MM.1S (cell line): ENCODE measurements around the gene PGS1.

Experiments
- DNase-seq: peaks from one replicate; pipeline ENCODE4 v3.0.0-alpha.2; 2015
- H2AFZ ChIP-seq: fragments of 300-600 bp; sonication (generic); 2 replicates; pipeline ENCODE4 v1.6.0; 2016; ENCODE audit warnings: antibody characterized with exemption, low read length
- H3F3A ChIP-seq: fragments of 300-600 bp; sonication (generic); 2 replicates; pipeline ENCODE4 v1.6.1; 2016; ENCODE audit warnings: mild to moderate bottlenecking, antibody characterized with exemption, low read length, moderate library complexity, mixed read lengths; ENCODE audit not compliant: insufficient read depth
- H3K27ac ChIP-seq: fragments of 300-600 bp; sonication (generic); 2 replicates; pipeline ENCODE4 v1.5.1; 2016; ENCODE audit warnings: mild to moderate bottlenecking, low read length
- H3K27me3 ChIP-seq: fragments of 300-600 bp; sonication (generic); replicated peaks from 2 replicates; pipeline ENCODE4 v1.6.0; 2016; ENCODE audit warnings: low read length; ENCODE audit not compliant: insufficient read depth
- H3K36me3 ChIP-seq: fragments of 300-600 bp; sonication (generic); replicated peaks from 2 replicates; pipeline ENCODE4 v1.6.1; 2016; ENCODE audit warnings: mild to moderate bottlenecking, low read length, mixed read lengths; ENCODE audit not compliant: insufficient read depth
- H3K4me1 ChIP-seq: fragments of 300-600 bp; sonication (generic); 2 replicates; pipeline ENCODE4 v1.6.1; 2016; ENCODE audit warnings: low read length, mixed read lengths
- H3K4me2 ChIP-seq: fragments of 300-600 bp; sonication (generic); 2 replicates; pipeline ENCODE4 v1.6.0; 2016; ENCODE audit warnings: low read depth, low read length
- H3K4me3 ChIP-seq: fragments of 300-600 bp; sonication (generic); 2 replicates; pipeline ENCODE4 v1.5.1; 2016; ENCODE audit warnings: low read length, mixed read lengths
- H3K79me2 ChIP-seq: fragments of 300-600 bp; sonication (generic); 2 replicates; pipeline ENCODE4 v1.6.1; 2016; ENCODE audit warnings: mixed run types, low read length, mixed read lengths
- H3K9ac ChIP-seq: fragments of 300-600 bp; sonication (generic); 2 replicates; pipeline ENCODE4 v1.6.1; 2016; ENCODE audit warnings: low read length, mixed read lengths
- H3K9me2 ChIP-seq: fragments of 300-600 bp; sonication (generic); replicated peaks from 2 replicates; pipeline ENCODE4 v1.6.1; 2016; ENCODE audit warnings: mild to moderate bottlenecking, low read length, mixed read lengths; ENCODE audit not compliant: insufficient read depth
- H3K9me3 ChIP-seq: fragments of 300-600 bp; sonication (generic); replicated peaks from 2 replicates; pipeline ENCODE4 v1.6.1; 2016; ENCODE audit warnings: mild to moderate bottlenecking, low read length, mixed read lengths; ENCODE audit not compliant: insufficient read depth
- H4K20me1 ChIP-seq: fragments of 300-600 bp; sonication (generic); 2 replicates; pipeline ENCODE4 v1.6.1; 2016; ENCODE audit warnings: mild to moderate bottlenecking, low read length, moderate library complexity, mixed read lengths; ENCODE audit not compliant: insufficient read depth
- CTCF ChIP-seq: fragments of 300-600 bp; sonication (generic); IDR thresholded peaks from 2 replicates; pipeline ENCODE4 v1.5.1; 2016; ENCODE audit warnings: antibody characterized with exemption, low read length, mixed read lengths
- EZH2 ChIP-seq: fragments of 300-600 bp; sonication (generic); optimal IDR thresholded peaks from 2 replicates; pipeline ENCODE3; 2017; ENCODE audit warnings: low read depth, mild to moderate bottlenecking, antibody characterized with exemption, low read length, mixed read lengths
- EZH2phosphoT487 ChIP-seq: fragments of 300-600 bp; sonication (generic); IDR thresholded peaks from 2 replicates; pipeline ENCODE4 v1.6.1; 2018; ENCODE audit warnings: antibody characterized with exemption, low read length

Gene PGS1

GRCh38 chr17:78394209-78394608 is 15.8 kb downstream of the PGS1 start:
- Histone ChIP-seq H3K4me1 (no peaks in the 10 kb centered on the region), H3K27me3 (no peaks in the 10 kb centered on the region), H3K9ac (no peak overlapping the region), H3K27ac (no peak overlapping the region), H3K4me2 (no peak overlapping the region), H3K9me3 (no peaks in the 10 kb centered on the region), H4K20me1 (no peaks in the 10 kb centered on the region), H2AFZ (no peak overlapping the region), H3K79me2 (peaks cover 28% of the 10 kb centered on the region), H3F3A (no peaks in the 10 kb centered on the region), H3K4me3 (no peak overlapping the region), H3K36me3 (no peaks in the 10 kb centered on the region), H3K9me2 (no peaks in the 10 kb centered on the region)
- DNase-seq, result no peak
- no peak for TF ChIP-seq CTCF
- no peak for TF ChIP-seq EZH2
- no peak for TF ChIP-seq EZH2phosphoT487

DNA sequence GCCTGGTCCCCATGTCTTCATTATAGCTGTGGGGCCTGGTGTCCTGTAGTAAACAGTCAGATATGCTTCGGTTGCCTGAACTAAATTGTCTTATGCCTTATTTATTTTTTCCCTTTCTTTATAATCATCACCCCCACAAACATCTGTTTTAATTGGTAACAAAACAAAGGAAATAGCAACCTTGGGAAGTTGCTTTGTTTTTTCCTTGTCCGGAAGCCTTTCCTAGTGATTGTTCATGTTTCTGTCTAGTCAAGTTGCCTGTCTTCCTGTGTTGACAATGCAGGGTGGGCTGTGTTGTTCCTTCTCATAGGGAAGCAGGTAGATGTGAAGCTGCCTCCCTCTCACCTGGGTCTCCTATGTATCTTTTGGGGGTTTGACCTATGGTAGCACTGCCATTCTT is 16.7 kb downstream of the PGS1 start:
- Histone ChIP-seq H4K20me1 (no peaks in the 10 kb centered on the region), H3K9me2 (no peaks in the 10 kb centered on the region), H2AFZ (no peak overlapping the region), H3K27me3 (no peaks in the 10 kb centered on the region), H3K27ac (no peak overlapping the region), H3K79me2 (peaks cover 24% of the 10 kb centered on the region), H3K4me2 (no peak overlapping the region), H3F3A (no peaks in the 10 kb centered on the region), H3K9me3 (no peaks in the 10 kb centered on the region), H3K4me1 (no peaks in the 10 kb centered on the region), H3K9ac (no peak overlapping the region), H3K36me3 (no peaks in the 10 kb centered on the region), H3K4me3 (no peak overlapping the region)
- TF ChIP-seq EZH2phosphoT487 (no peak), EZH2 (no peak), CTCF (no peak)
- no peak for DNase-seq

DNA sequence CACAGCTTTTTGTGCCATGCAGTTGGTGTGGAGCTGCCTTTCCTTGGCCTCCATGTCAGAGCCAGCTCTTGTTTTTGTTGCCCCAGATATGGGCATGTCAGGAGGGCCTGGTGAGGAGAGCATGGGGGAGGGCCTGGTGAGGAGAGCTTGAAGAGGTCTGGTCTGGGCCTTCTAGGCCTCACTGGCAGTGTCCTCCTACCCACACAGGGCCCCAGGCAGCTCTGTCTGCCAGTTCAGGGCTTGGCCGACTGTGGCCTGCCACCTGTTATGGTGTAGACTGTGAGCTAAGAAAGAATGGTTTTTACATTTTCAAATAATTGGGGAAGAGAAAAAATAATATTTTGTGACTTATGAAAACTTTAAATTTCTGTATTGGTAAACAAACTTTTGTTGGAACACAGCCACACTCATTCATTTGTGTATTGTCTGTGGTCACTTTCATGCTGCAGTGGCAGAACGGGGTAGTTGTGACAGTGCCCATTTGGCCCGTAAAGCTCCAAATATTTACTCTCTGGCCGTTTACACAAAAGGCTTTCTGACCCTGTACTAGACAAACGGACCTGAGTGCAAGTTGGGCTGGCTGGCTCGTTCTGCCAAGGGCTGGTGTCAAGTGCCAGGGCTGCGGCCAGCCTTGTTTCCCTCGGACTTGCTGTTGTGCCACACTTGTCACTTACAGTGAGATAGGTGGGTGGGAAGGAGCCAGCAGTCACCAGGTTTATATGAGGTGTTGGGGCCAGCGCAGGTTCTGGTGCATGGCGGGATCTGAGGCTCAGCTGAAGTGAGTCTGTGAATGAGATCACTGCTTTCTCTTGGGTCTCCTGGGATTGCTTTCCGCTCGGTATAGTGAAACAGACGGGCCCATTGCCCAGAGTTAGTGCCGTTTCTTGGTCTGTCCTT is 18.2 kb downstream of the PGS1 start:
- Histone ChIP-seq H3K9me2 (no peaks in the 10 kb centered on the region), H3K4me1 (no peaks in the 10 kb centered on the region), H3K27ac (no peak overlapping the region), H4K20me1 (no peaks in the 10 kb centered on the region), H3K9ac (no peak overlapping the region), H3K36me3 (no peaks in the 10 kb centered on the region), H3K9me3 (no peaks in the 10 kb centered on the region), H3K4me3 (no peak overlapping the region), H3K4me2 (no peak overlapping the region), H2AFZ (no peak overlapping the region), H3K27me3 (no peaks in the 10 kb centered on the region), H3F3A (no peaks in the 10 kb centered on the region), H3K79me2 (peaks cover 10% of the 10 kb centered on the region)
- no peak for DNase-seq
- TF ChIP-seq EZH2phosphoT487 (no peak), EZH2 (no peak), CTCF (no peak)
